GM18519 (cell line): ENCODE measurements around the gene SUPT3H.
"Not testable (repeated sequence)": the region's sequence is repeated elsewhere in the genome, so short reads cannot be mapped to it uniquely, and the experiment has no call there.

ENCODE experiments used
- ATAC-seq: cut with Tn5 transposase; IDR thresholded peaks from one replicate; pipeline ENCODE4 v1.9.1; 2021; ENCODE audit warnings: mild to moderate bottlenecking, moderate library complexity; ENCODE audit not compliant: unreplicated experiment, low FRiP score

The SUPT3H gene

GRCh38 chr6:44865184-44865583, 512.5 kb downstream of the SUPT3H start:
- not testable (repeated sequence) for ATAC-seq

- no peak for ATAC-seq
Measured at GRCh38 chr6:44859901-44860410, 517.8 kb downstream of the SUPT3H start.

GRCh38 chr6:44858998-44859397, 518.7 kb downstream of the SUPT3H start:
- no peak for ATAC-seq

- ATAC-seq = no peak
Measured at GRCh38 chr6:44856479-44856878, 521.3 kb downstream of the SUPT3H start.

- ATAC-seq = no peak
Measured at GRCh38 chr6:44855562-44856411, 521.9 kb downstream of the SUPT3H start.

GRCh38 chr6:44854712-44855443, 522.9 kb downstream of the SUPT3H start:
- no peak for ATAC-seq

- ATAC-seq = no peak
Measured at GRCh38 chr6:44851176-44851575, 526.6 kb downstream of the SUPT3H start.

- no peak for ATAC-seq
Measured at GRCh38 chr6:44850312-44850711, 527.4 kb downstream of the SUPT3H start.

GRCh38 chr6:44849806-44850205, 527.9 kb downstream of the SUPT3H start:
- ATAC-seq = no peak

GRCh38 chr6:44843734-44844133, 534.0 kb downstream of the SUPT3H start:
- no peak for ATAC-seq

- no peak for ATAC-seq
Measured at GRCh38 chr6:44842616-44843015, 535.1 kb downstream of the SUPT3H start.

GRCh38 chr6:44841829-44842228, 535.9 kb downstream of the SUPT3H start:
- no peak for ATAC-seq

- no peak for ATAC-seq
Measured at GRCh38 chr6:44837741-44838140, 540.0 kb downstream of the SUPT3H start.

- no peak for ATAC-seq
Measured at GRCh38 chr6:44837255-44837654, 540.5 kb downstream of the SUPT3H start.

- ATAC-seq = peak; percentile 79
Measured at GRCh38 chr6:44833248-44833647, 544.5 kb downstream of the SUPT3H start.

GRCh38 chr6:44831002-44831610, 546.6 kb downstream of the SUPT3H start:
- no peak for ATAC-seq

- no peak for ATAC-seq
Measured at GRCh38 chr6:44829836-44830235, 547.9 kb downstream of the SUPT3H start.

GRCh38 chr6:44828780-44829179, 549.0 kb downstream of the SUPT3H start:
- ATAC-seq = no peak

- ATAC-seq = no peak
Measured at GRCh38 chr6:44826025-44826676, 551.6 kb downstream of the SUPT3H start.

- ATAC-seq = no peak
Measured at GRCh38 chr6:44825273-44825672, 552.5 kb downstream of the SUPT3H start.

GRCh38 chr6:44824567-44824966, 553.2 kb downstream of the SUPT3H start:
- no peak for ATAC-seq
